GM12874 (cell line): ENCODE data around the gene MLLT3.

ENCODE experiments used
- CTCF ChIP-seq: IDR thresholded peaks from 2 replicates; pipeline ENCODE4 v1.5.1; 2011; ENCODE audit warnings: low read depth, mild to moderate bottlenecking, control low read depth, low read length, moderate library complexity; ENCODE audit not compliant: insufficient read depth

The MLLT3 gene

GRCh38 chr9:20604562-20604961 is 17.7 kb downstream of the MLLT3 start:
- TF ChIP-seq CTCF: no peak

- TF ChIP-seq CTCF: no peak
Observed at GRCh38 chr9:20603524-20604268, 18.6 kb downstream of the MLLT3 start.

GRCh38 chr9:20601292-20601691 is 21.0 kb downstream of the MLLT3 start:
- TF ChIP-seq CTCF: no peak

GRCh38 chr9:20599195-20599594 is 23.1 kb downstream of the MLLT3 start:
- TF ChIP-seq CTCF: no peak

- TF ChIP-seq CTCF: no peak
Observed at GRCh38 chr9:20598367-20598766, 23.9 kb downstream of the MLLT3 start.

GRCh38 chr9:20597862-20598261 is 24.4 kb downstream of the MLLT3 start:
- no peak for TF ChIP-seq CTCF

GRCh38 chr9:20594608-20595007 is 27.7 kb downstream of the MLLT3 start:
- no peak for TF ChIP-seq CTCF

- no peak for TF ChIP-seq CTCF
Observed at GRCh38 chr9:20593537-20593936, 28.8 kb downstream of the MLLT3 start.
